ENCODE results near the gene TBL3. TPM values are rescaled to one million over a fixed set of nuclear protein-coding genes. Genes with fewer than 3 reads are reported as not detected.

The TBL3 gene
- total and polyA plus RNA-seq, 2 of the 8 experiments (the other 6 are each of a cell fraction or from before 2014, with no cell fraction given): 65.8 to 137 TPM

DNA sequence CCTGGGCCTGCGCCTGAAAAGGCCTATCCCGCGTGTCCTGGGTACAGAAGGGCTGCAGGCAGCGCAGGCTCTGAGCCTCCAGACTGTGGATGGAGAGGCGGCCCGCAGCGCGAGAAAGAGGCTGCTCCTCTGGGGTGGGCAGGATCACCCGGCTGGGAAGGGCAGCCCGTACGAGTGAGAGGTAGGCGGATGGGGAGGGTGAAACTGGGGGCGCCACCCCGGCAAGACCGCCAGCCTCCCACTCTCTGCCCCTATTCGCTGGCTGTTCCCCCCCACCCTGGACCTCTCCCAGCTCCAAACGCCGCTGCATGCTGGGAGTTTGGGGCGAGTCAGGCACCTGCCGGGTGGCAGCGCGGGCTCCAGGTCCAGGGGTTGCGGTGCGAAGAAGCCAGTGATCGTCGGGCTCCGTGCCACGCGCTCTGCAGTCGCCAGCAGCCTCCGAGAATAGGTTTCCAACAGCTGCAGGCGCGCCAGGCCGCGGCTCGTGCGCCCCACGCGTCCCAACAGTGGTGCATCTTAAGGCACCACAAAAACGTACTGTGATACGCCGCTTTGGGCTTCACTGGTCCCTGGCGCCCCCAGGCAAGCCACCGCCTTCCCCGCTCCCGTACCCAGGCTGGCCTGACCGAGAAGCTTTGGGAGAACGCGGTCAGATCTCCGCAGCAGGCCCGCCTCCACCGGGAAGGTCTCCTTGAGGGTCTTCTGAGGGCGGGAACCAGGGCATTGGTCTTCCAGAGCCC is 8.3 kb downstream of the TBL3 start:
- Histone ChIP-seq H2BK12ac (ENCODE audit: low read depth, low read length) (0 out of 2 replicates have a peak overlapping the region, but pooled peaks have one; percentile 60), H3K27ac (ENCODE audit: low read depth, low read length) (no peak overlapping the region), H2BK20ac (ENCODE audit: low read length) (no peak overlapping the region), H3K56ac (replicated peaks; ENCODE audit: insufficient read length, low read depth, low read length) (no peak overlapping the region), H3K9ac (replicated peaks in 1 of 4; ENCODE audit: extremely low read depth in 1 of 4, low read depth in 3 of 4, low read length in 3 of 4) (peak overlapping the region in 1 of 4 experiments; percentile 22; a peak in 1 of 7 replicates), H3K23me2 (ENCODE audit: low read depth, low read length) (peaks cover 26% of the 10 kb centered on the region), H4K20me1 (replicated peaks in 1 of 2; ENCODE audit: control insufficient read depth in 1 of 2, insufficient read depth in 2 of 2, low read length in 2 of 2) (peaks cover 2 to 14% of the 10 kb centered on the region in 2 experiments), H3K9me3 (ENCODE audit: insufficient read depth in 2 of 2, low read depth in 1 of 2, low read length in 1 of 2) (no peaks in the 10 kb centered on the region), H3K4me2 (ENCODE audit: insufficient read depth in 1 of 2, low read depth in 2 of 2, low read length in 2 of 2) (peak overlapping the region; percentile 87 to 91), H4K8ac (ENCODE audit: extremely low read depth, insufficient read depth, low read length) (peak overlapping the region; percentile 83), H3K36me3 (ENCODE audit: control insufficient read depth in 2 of 4, insufficient read depth in 4 of 4, low read length in 3 of 4) (peaks cover 10 to 26% (median 15%) of the 10 kb centered on the region in 4 experiments; a peak in 7 of 8 replicates), H3K18ac (ENCODE audit: extremely low read depth, low read length) (peak overlapping the region; percentile 32), H2BK120ac (replicated peaks; ENCODE audit: low read depth, low read length) (no peak overlapping the region), H3K27me3 (replicated peaks in 1 of 4; ENCODE audit: control insufficient read depth in 3 of 4, extremely low read depth in 1 of 4, insufficient read depth in 3 of 4, low read length in 3 of 4) (peaks cover 8 to 40% (median 39%) of the 10 kb centered on the region in 4 experiments; a peak in 6 of 7 replicates), H3K14ac (ENCODE audit: insufficient read length) (no peak overlapping the region), H3K79me1 (ENCODE audit: low read depth, low read length) (no peaks in the 10 kb centered on the region), H2AK5ac (ENCODE audit: low read depth, low read length) (no peak overlapping the region), H2AFZ (ENCODE audit: low read length) (no peak overlapping the region), H3K4me1 (replicated peaks in 1 of 4; ENCODE audit: control insufficient read depth in 3 of 4, insufficient read depth in 4 of 4, low read length in 3 of 4) (peaks cover 3 to 34% (median 27%) of the 10 kb centered on the region in 4 experiments), H2BK5ac (ENCODE audit: low read depth, low read length) (peak overlapping the region; percentile 60; the same call in 1 of the 2 replicates), H4K5ac (ENCODE audit: insufficient read length, low read depth, low read length) (peak overlapping the region; percentile 64), H3K4ac (replicated peaks; ENCODE audit: insufficient read length, low read depth, low read length) (peak overlapping the region; percentile 78), H3K4me3 (ENCODE audit: extremely low read depth in 1 of 4, insufficient read depth in 2 of 4, low read depth in 3 of 4, low read length in 4 of 4) (peak overlapping the region; percentile 31 to 61 (median 38)), H3K23ac (ENCODE audit: insufficient read length) (no peak overlapping the region), H2BK15ac (ENCODE audit: low read length) (no peak overlapping the region), H4K91ac (replicated peaks; ENCODE audit: insufficient read length, low read length) (peak overlapping the region; percentile 55), H3K79me2 (ENCODE audit: control insufficient read depth in 1 of 2, insufficient read depth in 2 of 2, low read length in 2 of 2) (peaks cover 0 to 8% of the 10 kb centered on the region in 2 experiments; a peak in 1 of 4 replicates)
- DNase-seq (ENCODE audit: low read depth in 1 of 2, low spot score in 2 of 2) (peak in 1 of 2 experiments; percentile 80), FAIRE-seq (no peak)
- ChIA-PET CTCF (ENCODE audit: partially characterized antibody) (interaction anchor here (0.7 to 1.7 kb wide), 3 partner anchors 15 to 160 kb away, joined by 3 to 5 read pairs (median 4); partner anchors contain the start of gene RPS2), POLR2A (ENCODE audit: partially characterized antibody) (interaction anchor here (0.8 to 28.2 kb wide), 12 partner anchors 11 to 197 kb away, joined by 3 to 736 read pairs (median 4); partner anchors contain the start of genes NDUFB10, NUBP2, RAB26 and RNF151)
- 12% methylated on average over 47 of the region's 53 CpGs; no CpG with 5 or more reads in 1 of the 2 experiments for WGBS, 2 experiments (ENCODE audit: extremely low coverage in 1 of 2, insufficient coverage in 1 of 2, insufficient read length in 1 of 2, insufficient replicate concordance in 2 of 2, low coverage in 1 of 2, low lambda C conversion rate in 2 of 2, missing lambda C conversion rate in 1 of 2)
- TF ChIP-seq TBP (IDR thresholded peaks at IDR 0.05; ENCODE audit: low read depth, low read length): no peak
- no peak for TF ChIP-seq RXRA (IDR thresholded peaks at IDR 0.05; ENCODE audit: insufficient read depth, low read depth, low read length)
- TF ChIP-seq ZNF274 (IDR thresholded peaks at IDR 0.05; ENCODE audit: borderline replicate concordance, extremely low read depth, low read length): no peak
- TF ChIP-seq SP1 (IDR thresholded peaks at IDR 0.05; ENCODE audit: low read depth, low read length): no peak
- TF ChIP-seq NANOG (IDR thresholded peaks at IDR 0.05; ENCODE audit: insufficient read depth, low read depth, low read length, poor library complexity, severe bottlenecking): no peak
- TF ChIP-seq POLR2A (IDR thresholded peaks at IDR 0.05; ENCODE audit: control extremely low read depth in 1 of 2, low read depth in 2 of 2, low read length in 2 of 2): 0 out of 3 replicates have a peak, but pooled peaks of 1 of the 2 experiments have one; percentile 54
- TF ChIP-seq CREB1 (IDR thresholded peaks at IDR 0.05): no peak; the same call in 1 of the 2 replicates
- no peak for TF ChIP-seq KDM5A (IDR thresholded peaks at IDR 0.05; ENCODE audit: low read length)
- no peak for TF ChIP-seq CTBP2 (IDR thresholded peaks at IDR 0.05; ENCODE audit: borderline replicate concordance, insufficient read depth, insufficient read length, low read length)
- no peak for TF ChIP-seq NRF1 (IDR thresholded peaks at IDR 0.05; ENCODE audit: low read depth, low read length)
- TF ChIP-seq TAF1 (IDR thresholded peaks at IDR 0.05; ENCODE audit: low read depth, low read length): no peak
- no peak for TF ChIP-seq SIX5 (IDR thresholded peaks at IDR 0.05; ENCODE audit: low read depth, low read length)
- TF ChIP-seq CHD1 (IDR thresholded peaks at IDR 0.05; ENCODE audit: low read depth, low read length): no peak

Data from H1 (cell line).